Cardiac fibroblast (primary cell): ENCODE data around the gene POGLUT2.
A peak's percentile ranks its signal among the peaks of the same experiment; 100 is the strongest.

Source experiments
- DNase-seq, 2 donors: peaks; one replicate each; pipeline versions ENCODE4 v3.0.0 to v3.0.0-alpha.2; 2010; ENCODE audit warnings: low read depth in 2 of 2
- H3K4me3 ChIP-seq, 2 donors: replicated peaks in 1 of 2; 1 replicate in 1 of 2; 2 replicates in 1 of 2; pipeline ENCODE4 v1.5.1; 2011; ENCODE audit warnings: low read depth in 2 of 2, low read length in 2 of 2, mild to moderate bottlenecking in 2 of 2, moderate library complexity in 1 of 2
- TF ChIP-seq, protein P1 (sequence below): IDR thresholded peaks from one replicate; pipeline ENCODE4 v1.5.1; 2011; ENCODE audit warnings: low read depth, mild to moderate bottlenecking, low read length, inconsistent platforms

POGLUT2 gene

DNA sequence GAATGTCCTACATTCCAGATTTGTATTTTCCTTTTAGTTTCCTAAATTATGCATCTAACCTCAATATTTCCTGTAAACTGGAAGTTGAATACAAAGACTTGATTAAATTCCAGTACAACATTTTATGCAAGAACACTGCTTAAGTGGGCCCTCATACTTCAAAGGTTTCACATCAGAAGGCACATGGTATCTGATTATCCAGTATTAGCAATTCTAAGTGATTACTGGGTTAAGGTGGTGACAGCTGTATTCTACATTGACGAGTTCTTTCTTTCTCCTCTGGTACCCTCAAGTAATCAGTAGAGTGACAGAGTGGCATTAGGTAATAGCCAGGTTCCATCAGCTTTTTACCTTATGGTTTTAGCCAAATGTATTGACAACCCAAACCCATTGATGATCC lies 18.5 kb upstream of the POGLUT2 start:
- TF ChIP-seq, protein P1, sequence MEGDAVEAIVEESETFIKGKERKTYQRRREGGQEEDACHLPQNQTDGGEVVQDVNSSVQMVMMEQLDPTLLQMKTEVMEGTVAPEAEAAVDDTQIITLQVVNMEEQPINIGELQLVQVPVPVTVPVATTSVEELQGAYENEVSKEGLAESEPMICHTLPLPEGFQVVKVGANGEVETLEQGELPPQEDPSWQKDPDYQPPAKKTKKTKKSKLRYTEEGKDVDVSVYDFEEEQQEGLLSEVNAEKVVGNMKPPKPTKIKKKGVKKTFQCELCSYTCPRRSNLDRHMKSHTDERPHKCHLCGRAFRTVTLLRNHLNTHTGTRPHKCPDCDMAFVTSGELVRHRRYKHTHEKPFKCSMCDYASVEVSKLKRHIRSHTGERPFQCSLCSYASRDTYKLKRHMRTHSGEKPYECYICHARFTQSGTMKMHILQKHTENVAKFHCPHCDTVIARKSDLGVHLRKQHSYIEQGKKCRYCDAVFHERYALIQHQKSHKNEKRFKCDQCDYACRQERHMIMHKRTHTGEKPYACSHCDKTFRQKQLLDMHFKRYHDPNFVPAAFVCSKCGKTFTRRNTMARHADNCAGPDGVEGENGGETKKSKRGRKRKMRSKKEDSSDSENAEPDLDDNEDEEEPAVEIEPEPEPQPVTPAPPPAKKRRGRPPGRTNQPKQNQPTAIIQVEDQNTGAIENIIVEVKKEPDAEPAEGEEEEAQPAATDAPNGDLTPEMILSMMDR = no peak

DNA sequence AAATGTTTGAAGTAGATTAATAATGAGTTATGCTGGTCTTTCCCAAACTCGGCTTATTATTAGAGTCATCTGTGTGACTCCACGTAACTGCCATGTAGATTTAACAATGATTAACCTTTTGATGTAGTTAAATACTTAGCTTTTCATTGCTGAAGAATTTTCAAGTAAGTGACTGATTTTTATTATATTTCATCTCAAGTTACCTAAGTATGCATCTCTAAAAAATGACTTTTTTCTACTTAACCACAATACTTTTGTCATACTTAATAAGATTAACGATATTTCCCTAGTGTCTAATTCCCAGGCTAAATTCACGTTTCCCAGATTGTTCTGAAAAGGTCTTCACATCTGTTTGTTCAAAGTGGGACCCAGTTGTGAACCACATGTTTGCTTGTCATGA lies 17.9 kb upstream of the POGLUT2 start:
- TF ChIP-seq, protein P1 = no peak
- no peak overlapping the region for H3K4me3 ChIP-seq
- no peak for DNase-seq

More for the DNA sequence above, 18.5 kb upstream of the POGLUT2 start:
- no peak overlapping the region for H3K4me3 ChIP-seq
- DNase-seq = no peak

DNA sequence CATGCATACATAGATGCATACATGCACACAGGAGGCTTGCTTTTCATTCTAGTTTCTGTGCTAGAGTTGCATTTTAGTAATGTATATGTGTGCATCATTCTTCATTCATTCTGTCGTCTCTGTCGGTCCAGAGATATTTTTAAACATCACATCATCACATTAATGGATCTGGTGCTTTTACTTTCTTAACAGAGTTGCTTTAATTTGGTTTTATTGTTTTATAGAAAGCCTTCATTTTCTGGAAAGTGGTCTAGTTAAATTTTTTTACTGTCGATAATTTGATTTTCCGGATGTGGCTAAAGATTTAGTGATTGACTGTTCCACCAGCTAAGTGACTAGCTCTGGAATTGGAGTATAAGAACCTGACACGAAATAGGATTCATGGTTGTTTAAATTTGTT lies 17.0 kb upstream of the POGLUT2 start:
- H3K4me3 ChIP-seq = no peak overlapping the region
- TF ChIP-seq, protein P1 = no peak
- DNase-seq = no peak

DNA sequence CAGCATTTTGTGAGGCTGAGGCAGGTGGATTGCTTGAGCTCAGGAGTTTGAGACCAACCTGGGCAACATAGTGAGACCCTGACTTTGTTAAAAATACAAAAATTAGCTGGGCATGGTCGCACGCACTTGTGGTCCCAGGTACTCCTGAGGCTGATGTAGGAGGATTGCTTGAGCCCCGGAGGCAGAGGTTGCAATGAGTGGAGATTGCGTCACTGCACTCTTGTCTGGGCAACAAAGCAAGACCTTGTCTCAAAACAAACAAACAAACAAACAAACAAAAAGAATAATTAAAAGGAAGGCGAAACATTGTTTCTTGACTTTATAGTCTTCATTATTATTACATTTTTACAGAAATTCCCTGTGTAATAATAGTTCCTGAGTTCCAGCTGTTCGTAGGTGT lies 16.0 kb upstream of the POGLUT2 start:
- TF ChIP-seq, protein P1 = no peak
- no peak overlapping the region for H3K4me3 ChIP-seq
- DNase-seq = no peak

DNA sequence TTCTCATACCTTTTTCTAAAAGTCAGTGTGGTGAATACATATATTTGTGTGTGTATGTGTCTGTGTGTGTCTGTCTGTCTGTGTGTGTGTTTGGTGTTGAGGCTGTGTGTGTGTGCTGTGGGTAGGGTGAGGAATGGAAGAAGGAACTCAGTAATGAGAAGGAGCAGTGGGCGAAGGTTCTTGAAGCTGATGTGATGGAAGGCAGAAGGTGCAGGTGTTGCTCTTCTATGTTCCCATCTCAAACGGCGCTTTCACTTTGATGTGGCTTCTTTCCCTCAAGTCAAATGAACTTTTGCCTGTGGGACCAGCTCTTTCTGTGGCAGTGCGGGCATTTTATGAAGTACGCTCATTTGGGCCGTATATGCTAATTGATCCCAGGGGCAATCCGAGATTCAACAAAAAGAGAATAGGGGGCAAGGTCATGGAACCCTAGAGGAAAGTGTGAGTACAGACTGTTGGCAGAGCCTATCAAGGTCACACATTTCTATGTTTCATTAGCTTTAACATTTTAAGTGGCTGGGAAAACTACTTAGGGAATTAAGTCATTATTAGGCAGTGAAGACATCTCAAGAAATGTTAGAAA lies 15.3 kb upstream of the POGLUT2 start:
- DNase-seq = no peak
- TF ChIP-seq, protein P1 = no peak
- H3K4me3 ChIP-seq = no peak overlapping the region

DNA sequence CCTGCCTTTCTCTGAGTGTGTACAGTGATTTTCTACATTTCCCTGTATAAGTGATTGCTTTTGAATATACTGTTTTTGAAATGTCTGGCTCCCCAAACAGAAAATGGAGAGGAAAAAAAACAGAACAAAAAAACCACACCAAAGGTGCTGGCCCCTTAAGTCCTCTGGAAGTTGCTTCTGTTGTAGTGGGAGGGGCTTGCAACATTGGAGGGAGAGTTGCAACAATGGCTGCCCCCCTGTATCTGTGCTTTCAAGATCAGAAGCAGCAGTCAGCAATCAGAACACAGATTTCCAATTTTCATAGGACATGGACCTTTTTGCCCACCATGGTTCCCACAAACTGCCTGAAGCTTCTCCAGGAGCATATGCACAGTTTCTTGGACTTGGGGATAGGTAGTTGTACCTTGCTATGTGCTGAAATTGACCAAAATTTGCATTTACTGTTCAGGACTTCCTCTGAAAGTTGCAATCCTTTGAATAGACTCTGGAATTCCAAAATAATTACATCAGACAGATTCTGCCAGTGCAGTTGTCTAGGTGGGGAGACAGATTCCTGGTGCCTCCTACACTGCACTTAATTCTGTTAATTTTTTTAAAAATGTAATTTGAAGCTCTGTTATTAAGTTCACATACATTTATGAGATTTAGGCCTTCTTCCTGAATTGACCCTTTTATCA lies 14.0 kb upstream of the POGLUT2 start:
- no peak overlapping the region for H3K4me3 ChIP-seq
- TF ChIP-seq, protein P1 = no peak
- peak; percentile 27 to 36 for DNase-seq
